Measurements from ENCODE around the gene SNX8. TPM values are rescaled to one million over a fixed set of nuclear protein-coding genes. Genes with fewer than 3 reads are reported as not detected.
"Not testable (repeated sequence)": the region's sequence is repeated elsewhere in the genome, so short reads cannot be mapped to it uniquely, and the experiment has no call there.

Gene SNX8
- total RNA-seq, 1 donor from 2014 or later, result 12.5 TPM

DNA sequence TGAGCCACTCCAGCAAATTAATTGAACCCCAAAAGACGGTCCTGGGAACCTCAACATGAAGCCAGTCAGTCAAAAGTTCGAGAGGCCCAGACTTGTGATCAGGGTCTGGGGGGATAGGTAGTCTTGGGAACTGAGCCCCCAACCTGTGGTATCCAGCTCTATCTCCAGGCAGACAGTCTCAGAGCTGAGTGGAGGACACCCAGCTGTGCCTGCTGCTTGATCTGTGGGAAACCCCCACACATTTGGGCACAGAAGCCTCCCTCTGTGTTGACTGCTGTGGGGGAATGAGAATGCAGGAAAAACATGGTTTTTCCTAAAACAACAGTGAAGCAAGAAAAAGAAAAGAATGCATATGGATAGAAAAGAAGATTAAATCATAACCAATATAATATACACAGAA, 16.3 kb upstream of the SNX8 start:
- no peaks in the 10 kb centered on the region for H3K9me3 ChIP-seq (ENCODE audit: control insufficient read depth in 3 of 3, low read length in 3 of 3)
- no peaks in the 10 kb centered on the region for H3K4me1 ChIP-seq (ENCODE audit: control insufficient read depth in 3 of 3, insufficient read depth in 3 of 3, low read length in 3 of 3)

DNA sequence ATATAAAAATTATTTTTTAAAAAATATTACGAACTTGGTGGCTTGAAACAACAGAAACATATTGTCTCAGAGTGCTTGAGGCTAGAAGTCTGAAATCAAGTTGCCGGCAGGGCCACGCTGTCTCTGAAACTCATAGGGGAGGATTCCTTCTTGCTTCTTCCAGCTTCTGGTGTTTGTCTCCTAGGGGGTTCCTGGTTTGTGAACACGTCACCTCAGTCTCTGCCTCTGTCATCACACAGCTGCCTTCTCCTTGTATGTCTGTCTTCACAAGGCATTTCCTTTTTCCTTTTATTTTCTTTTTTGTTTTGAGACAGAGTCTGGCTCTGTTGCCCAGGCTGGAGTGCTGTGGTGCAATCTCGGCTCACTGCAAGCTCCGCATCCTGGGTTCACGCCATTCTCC, 12.7 kb upstream of the SNX8 start:
- no peaks in the 10 kb centered on the region for H3K9me3 ChIP-seq (ENCODE audit: control insufficient read depth in 3 of 3, low read length in 3 of 3)
- H3K36me3 ChIP-seq (ENCODE audit: control insufficient read depth in 3 of 3, insufficient read depth in 3 of 3, low read length in 3 of 3), result no peaks in the 10 kb centered on the region
- no peaks in the 10 kb centered on the region for H3K4me1 ChIP-seq (ENCODE audit: control insufficient read depth in 3 of 3, insufficient read depth in 3 of 3, low read length in 3 of 3)
- H3K9ac ChIP-seq (ENCODE audit: low read depth in 1 of 3, low read length in 3 of 3), result no peak overlapping the region
- H3K4me3 ChIP-seq (ENCODE audit: low read length in 3 of 3), result no peak overlapping the region
- peaks cover 0 to 2% (median 0%) of the 10 kb centered on the region in 3 donors for H3K27me3 ChIP-seq (ENCODE audit: control insufficient read depth in 3 of 3, insufficient read depth in 3 of 3, low read length in 3 of 3)
- H3K27ac ChIP-seq (ENCODE audit: low read depth, low read length), result no peak overlapping the region

More for the DNA sequence above, 16.3 kb upstream of the SNX8 start:
- H3K36me3 ChIP-seq (ENCODE audit: control insufficient read depth in 3 of 3, insufficient read depth in 3 of 3, low read length in 3 of 3), result no peaks in the 10 kb centered on the region
- H3K27ac ChIP-seq (ENCODE audit: low read depth, low read length), result no peak overlapping the region
- H3K4me3 ChIP-seq (ENCODE audit: low read length in 3 of 3), result no peak overlapping the region
- H3K9ac ChIP-seq (ENCODE audit: low read depth in 1 of 3, low read length in 3 of 3), result no peak overlapping the region
- no peaks in the 10 kb centered on the region for H3K27me3 ChIP-seq (ENCODE audit: control insufficient read depth in 3 of 3, insufficient read depth in 3 of 3, low read length in 3 of 3)

DNA sequence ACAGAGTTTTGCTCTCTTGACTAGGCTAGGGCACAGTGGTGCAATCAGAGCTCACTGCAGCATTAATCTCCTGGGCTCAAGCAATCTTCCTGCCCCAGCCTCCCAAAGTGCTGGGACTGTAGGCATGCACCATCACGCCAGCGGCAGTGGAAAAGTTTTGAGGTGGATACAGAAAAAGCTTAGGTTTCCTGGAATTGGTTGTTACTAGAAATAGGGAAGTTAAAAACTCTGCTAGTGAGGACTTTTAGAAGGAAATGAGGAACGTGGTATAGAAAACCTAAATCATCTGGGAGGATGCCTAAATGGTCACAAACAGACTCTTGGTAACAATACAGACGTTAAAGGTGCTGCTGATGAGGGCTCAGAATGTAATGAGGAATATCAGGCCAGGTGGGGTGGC, 10.9 kb upstream of the SNX8 start:
- Histone ChIP-seq H3K27ac (ENCODE audit: low read depth, low read length) (no peak overlapping the region), H3K36me3 (ENCODE audit: control insufficient read depth in 3 of 3, insufficient read depth in 3 of 3, low read length in 3 of 3) (no peaks in the 10 kb centered on the region), H3K4me3 (ENCODE audit: low read length in 3 of 3) (no peak overlapping the region), H3K9me3 (ENCODE audit: control insufficient read depth in 3 of 3, low read length in 3 of 3) (no peaks in the 10 kb centered on the region), H3K27me3 (ENCODE audit: control insufficient read depth in 3 of 3, insufficient read depth in 3 of 3, low read length in 3 of 3) (peaks cover 0 to 2% (median 0%) of the 10 kb centered on the region in 3 donors), H3K4me1 (ENCODE audit: control insufficient read depth in 3 of 3, insufficient read depth in 3 of 3, low read length in 3 of 3) (no peaks in the 10 kb centered on the region), H3K9ac (ENCODE audit: low read depth in 1 of 3, low read length in 3 of 3) (no peak overlapping the region)

DNA sequence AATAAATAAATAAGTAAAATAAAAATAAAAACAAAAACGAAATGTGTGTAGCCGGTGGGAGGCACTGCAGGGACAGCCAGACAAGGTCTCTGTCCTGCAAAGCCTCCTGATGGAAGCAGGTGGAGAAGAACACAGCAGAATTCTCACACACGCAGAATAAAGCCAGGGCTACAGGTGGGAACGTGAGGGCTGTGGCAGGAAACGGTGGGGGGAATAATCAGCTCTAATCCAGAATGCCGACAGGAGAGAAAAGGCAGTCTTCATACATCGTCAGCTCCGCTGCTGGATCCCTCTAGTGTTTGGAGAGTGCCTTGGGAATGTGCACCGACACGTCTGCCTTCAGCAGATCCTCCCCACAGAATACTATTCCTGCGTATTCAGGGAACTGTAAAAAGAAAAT, 6.8 kb upstream of the SNX8 start:
- no peaks in the 10 kb centered on the region for H3K36me3 ChIP-seq (ENCODE audit: control insufficient read depth in 3 of 3, insufficient read depth in 3 of 3, low read length in 3 of 3)
- H3K4me3 ChIP-seq (ENCODE audit: low read length in 3 of 3), result no peak overlapping the region
- H3K9me3 ChIP-seq (ENCODE audit: control insufficient read depth in 3 of 3, low read length in 3 of 3), result no peaks in the 10 kb centered on the region
- no peak overlapping the region for H3K9ac ChIP-seq (ENCODE audit: low read depth in 1 of 3, low read length in 3 of 3)
- H3K27ac ChIP-seq (ENCODE audit: low read depth, low read length), result no peak overlapping the region
- no peaks in the 10 kb centered on the region for H3K4me1 ChIP-seq (ENCODE audit: control insufficient read depth in 3 of 3, insufficient read depth in 3 of 3, low read length in 3 of 3)
- H3K27me3 ChIP-seq (ENCODE audit: control insufficient read depth in 3 of 3, insufficient read depth in 3 of 3, low read length in 3 of 3), result peaks cover 0 to 7% (median 3%) of the 10 kb centered on the region in 3 donors

DNA sequence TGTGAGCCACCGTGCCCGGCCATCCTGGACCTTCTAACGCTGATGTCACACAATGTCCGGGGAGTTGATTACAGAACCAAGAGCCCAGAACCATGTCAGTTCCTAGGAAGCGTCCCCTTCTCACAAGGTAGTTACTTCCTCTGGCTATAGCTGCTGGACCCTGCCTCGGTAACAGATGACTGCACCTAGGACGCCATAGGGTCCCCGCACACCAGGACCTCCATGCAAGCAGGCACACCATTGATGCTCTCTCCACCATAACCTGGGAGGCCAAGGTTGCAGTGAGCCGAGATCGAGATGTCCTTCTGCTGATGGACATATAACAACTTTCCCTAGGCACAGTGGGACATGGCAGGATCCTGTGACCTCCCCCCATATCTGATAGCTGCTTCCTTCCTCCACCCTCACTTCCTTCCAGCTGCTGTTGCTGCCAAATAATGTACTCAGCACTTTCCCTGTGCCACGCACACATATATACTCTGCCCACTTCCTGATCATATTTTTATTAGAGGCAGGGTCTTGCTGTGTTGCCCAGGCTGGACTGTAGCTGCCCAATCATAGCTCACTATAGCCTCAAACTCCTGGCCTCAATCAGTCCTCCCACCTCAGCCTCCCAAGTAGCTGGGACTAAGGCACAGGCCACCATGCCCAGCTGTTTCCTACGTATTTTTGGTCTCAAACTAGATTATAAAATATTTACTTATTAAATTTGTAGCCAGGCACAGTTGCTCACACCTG, 3.5 kb upstream of the SNX8 start:
- H3K4me3 ChIP-seq (ENCODE audit: low read length in 3 of 3), result no peak overlapping the region
- H3K36me3 ChIP-seq (ENCODE audit: control insufficient read depth in 3 of 3, insufficient read depth in 3 of 3, low read length in 3 of 3), result no peaks in the 10 kb centered on the region
- H3K27me3 ChIP-seq (ENCODE audit: control insufficient read depth in 3 of 3, insufficient read depth in 3 of 3, low read length in 3 of 3), result peaks cover 0 to 7% (median 3%) of the 10 kb centered on the region in 3 donors
- H3K9ac ChIP-seq (ENCODE audit: low read depth in 1 of 3, low read length in 3 of 3), result no peak overlapping the region
- no peaks in the 10 kb centered on the region for H3K9me3 ChIP-seq (ENCODE audit: control insufficient read depth in 3 of 3, low read length in 3 of 3)
- no peak overlapping the region for H3K27ac ChIP-seq (ENCODE audit: low read depth, low read length)
- H3K4me1 ChIP-seq (ENCODE audit: control insufficient read depth in 3 of 3, insufficient read depth in 3 of 3, low read length in 3 of 3), result peaks cover 5 to 12% (median 8%) of the 10 kb centered on the region in 3 donors

DNA sequence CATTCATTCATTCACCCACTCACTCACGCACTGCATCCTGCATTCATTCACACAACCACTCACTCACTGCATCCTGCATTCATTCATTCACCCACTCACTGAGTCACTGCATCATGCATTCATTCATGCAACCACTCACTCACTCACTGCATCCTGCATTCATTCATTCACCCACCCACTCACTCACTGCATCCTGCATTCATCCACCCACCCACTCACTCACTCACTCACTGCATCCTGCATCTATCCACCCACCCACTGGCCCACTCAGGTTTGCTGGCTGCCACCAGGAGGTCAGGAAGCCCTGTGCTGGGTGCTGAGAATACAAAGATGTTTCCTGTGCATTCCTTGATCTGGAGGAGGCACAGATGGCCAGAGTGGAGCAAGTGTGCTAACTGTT, 2.3 kb upstream of the SNX8 start:
- no peak overlapping the region for H3K9ac ChIP-seq (ENCODE audit: low read depth in 1 of 3, low read length in 3 of 3)
- no peak overlapping the region for H3K4me3 ChIP-seq (ENCODE audit: low read length in 3 of 3)
- no peaks in the 10 kb centered on the region for H3K36me3 ChIP-seq (ENCODE audit: control insufficient read depth in 3 of 3, insufficient read depth in 3 of 3, low read length in 3 of 3)
- peaks cover 0 to 5% (median 3%) of the 10 kb centered on the region in 3 donors for H3K27me3 ChIP-seq (ENCODE audit: control insufficient read depth in 3 of 3, insufficient read depth in 3 of 3, low read length in 3 of 3)
- H3K27ac ChIP-seq (ENCODE audit: low read depth, low read length), result no peak overlapping the region
- H3K9me3 ChIP-seq (ENCODE audit: control insufficient read depth in 3 of 3, low read length in 3 of 3), result no peaks in the 10 kb centered on the region
- H3K4me1 ChIP-seq (ENCODE audit: control insufficient read depth in 3 of 3, insufficient read depth in 3 of 3, low read length in 3 of 3), result peaks cover 5 to 17% (median 8%) of the 10 kb centered on the region in 3 donors

DNA sequence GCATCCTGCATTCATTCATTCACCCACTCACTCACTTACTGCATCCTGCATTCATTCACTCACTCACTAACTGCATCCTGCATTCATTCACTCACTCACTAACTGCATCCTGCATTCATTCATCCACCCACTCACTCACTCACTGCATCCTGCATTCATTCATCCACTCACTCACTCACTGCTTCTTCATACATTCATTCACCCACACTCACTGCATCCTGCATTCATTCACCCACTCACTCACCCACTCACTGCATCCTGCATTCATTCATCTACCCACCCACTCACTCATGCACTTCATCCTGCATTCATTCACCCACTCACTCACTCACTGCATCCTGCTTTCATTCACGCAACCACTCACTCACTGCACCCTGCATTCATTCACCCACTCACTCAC, 1.5 kb upstream of the SNX8 start:
- Histone ChIP-seq H3K4me1 (ENCODE audit: control insufficient read depth in 3 of 3, insufficient read depth in 3 of 3, low read length in 3 of 3) (peaks cover 5 to 17% (median 8%) of the 10 kb centered on the region in 3 donors), H3K27me3 (ENCODE audit: control insufficient read depth in 3 of 3, insufficient read depth in 3 of 3, low read length in 3 of 3) (peaks cover 0 to 5% (median 3%) of the 10 kb centered on the region in 3 donors), H3K9me3 (ENCODE audit: control insufficient read depth in 3 of 3, low read length in 3 of 3) (no peaks in the 10 kb centered on the region), H3K27ac (ENCODE audit: low read depth, low read length) (no peak overlapping the region), H3K4me3 (ENCODE audit: low read length in 3 of 3) (no peak overlapping the region), H3K9ac (ENCODE audit: low read depth in 1 of 3, low read length in 3 of 3) (no peak overlapping the region), H3K36me3 (ENCODE audit: control insufficient read depth in 3 of 3, insufficient read depth in 3 of 3, low read length in 3 of 3) (no peaks in the 10 kb centered on the region)

DNA sequence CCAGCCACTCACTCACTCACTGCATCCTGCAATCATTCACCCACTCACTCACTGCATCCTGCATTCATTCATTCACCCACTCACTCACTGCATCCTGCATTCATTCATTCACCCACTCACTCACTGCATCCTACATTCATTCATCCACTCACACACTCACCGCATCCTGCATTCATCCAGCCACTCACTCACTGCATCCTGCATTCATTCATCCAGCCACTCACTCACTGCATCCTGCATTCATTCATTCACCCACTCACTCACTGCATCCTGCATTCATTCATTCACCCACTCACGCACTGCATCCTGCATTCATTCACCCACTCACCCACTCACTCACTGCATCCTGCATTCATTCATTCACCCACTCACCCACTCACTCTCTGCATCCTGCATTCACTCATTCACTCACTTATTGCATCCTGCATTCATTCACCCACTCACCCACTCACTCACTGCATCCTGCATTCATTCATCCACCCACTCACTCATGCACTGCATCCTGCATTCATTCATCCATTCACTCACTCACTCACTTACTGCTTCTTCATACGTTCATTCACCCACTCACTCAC, 802 bp upstream of the SNX8 start:
- not testable (repeated sequence) for H3K27ac ChIP-seq (ENCODE audit: low read depth, low read length); H3K9me3 ChIP-seq (ENCODE audit: control insufficient read depth in 3 of 3, low read length in 3 of 3); H3K9ac ChIP-seq (ENCODE audit: low read depth in 1 of 3, low read length in 3 of 3); H3K36me3 ChIP-seq (ENCODE audit: control insufficient read depth in 3 of 3, insufficient read depth in 3 of 3, low read length in 3 of 3); H3K27me3 ChIP-seq (ENCODE audit: control insufficient read depth in 3 of 3, insufficient read depth in 3 of 3, low read length in 3 of 3)
- Histone ChIP-seq H3K4me1 (ENCODE audit: control insufficient read depth in 3 of 3, insufficient read depth in 3 of 3, low read length in 3 of 3) (peaks cover 5 to 17% (median 8%) of the 10 kb centered on the region in 3 donors), H3K4me3 (ENCODE audit: low read length in 3 of 3) (peak overlapping the region; percentile 68 to 92 (median 85))

DNA sequence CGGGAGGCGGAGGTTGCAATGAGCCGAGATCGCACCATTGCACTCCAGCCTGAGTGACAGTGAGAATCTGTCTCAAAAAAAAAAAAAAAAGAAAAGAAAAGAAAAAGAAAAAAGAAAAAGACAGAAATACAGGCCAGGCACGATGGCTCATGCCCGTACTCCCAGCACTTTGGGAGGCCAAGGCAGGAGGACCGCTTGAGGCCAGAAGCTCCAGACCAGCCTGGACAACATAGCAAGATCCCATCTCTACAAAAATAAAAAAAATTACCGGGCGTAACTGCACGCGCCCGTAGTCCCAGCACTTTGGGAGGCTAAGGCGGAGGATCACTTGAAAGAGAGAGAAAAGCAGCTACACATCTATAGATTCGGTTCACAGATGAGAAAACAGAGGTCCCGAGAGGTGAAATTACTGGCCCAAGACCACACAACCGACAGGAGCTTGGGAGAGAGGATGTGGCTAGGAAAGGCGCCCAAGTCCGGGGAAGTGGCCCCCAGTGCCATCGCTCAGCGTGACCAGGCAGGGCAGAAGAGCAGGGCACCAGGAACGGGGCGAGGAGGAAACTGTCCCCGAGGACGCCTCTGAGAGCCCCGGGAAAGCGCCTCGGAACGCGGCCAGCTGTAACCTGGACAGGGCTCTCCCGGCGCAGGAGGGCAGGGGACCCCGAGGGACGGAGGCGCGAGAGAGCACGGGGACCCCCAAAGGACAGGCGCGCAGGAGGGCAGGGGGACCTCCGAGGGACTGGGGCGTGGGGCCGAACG, 612 bp downstream of the SNX8 start:
- peaks cover 0 to 5% (median 3%) of the 10 kb centered on the region in 3 donors for H3K27me3 ChIP-seq (ENCODE audit: control insufficient read depth in 3 of 3, insufficient read depth in 3 of 3, low read length in 3 of 3)
- peak overlapping the region; percentile 58 for H3K27ac ChIP-seq (ENCODE audit: low read depth, low read length)
- H3K4me1 ChIP-seq (ENCODE audit: control insufficient read depth in 3 of 3, insufficient read depth in 3 of 3, low read length in 3 of 3), result peaks cover 5 to 17% (median 8%) of the 10 kb centered on the region in 3 donors
- H3K4me3 ChIP-seq (ENCODE audit: low read length in 3 of 3), result peak overlapping the region; percentile 81 to 92 (median 84)
- H3K9ac ChIP-seq (ENCODE audit: low read depth in 1 of 3, low read length in 3 of 3), result peak overlapping the region; percentile 83 to 85 (median 85)
- peaks cover 0 to 2% (median 2%) of the 10 kb centered on the region in 3 donors for H3K36me3 ChIP-seq (ENCODE audit: control insufficient read depth in 3 of 3, insufficient read depth in 3 of 3, low read length in 3 of 3)
- no peaks in the 10 kb centered on the region for H3K9me3 ChIP-seq (ENCODE audit: control insufficient read depth in 3 of 3, low read length in 3 of 3)

All from skeletal muscle tissue (tissue), 4 donors.